ENCODE results near the gene SIPA1L3. TPM values are rescaled to one million over a fixed set of nuclear protein-coding genes. Genes with fewer than 3 reads are reported as not detected.

The SIPA1L3 gene
- total RNA-seq, 3 donors from 2014 or later: 93.6 to 173 (median 144) TPM

DNA sequence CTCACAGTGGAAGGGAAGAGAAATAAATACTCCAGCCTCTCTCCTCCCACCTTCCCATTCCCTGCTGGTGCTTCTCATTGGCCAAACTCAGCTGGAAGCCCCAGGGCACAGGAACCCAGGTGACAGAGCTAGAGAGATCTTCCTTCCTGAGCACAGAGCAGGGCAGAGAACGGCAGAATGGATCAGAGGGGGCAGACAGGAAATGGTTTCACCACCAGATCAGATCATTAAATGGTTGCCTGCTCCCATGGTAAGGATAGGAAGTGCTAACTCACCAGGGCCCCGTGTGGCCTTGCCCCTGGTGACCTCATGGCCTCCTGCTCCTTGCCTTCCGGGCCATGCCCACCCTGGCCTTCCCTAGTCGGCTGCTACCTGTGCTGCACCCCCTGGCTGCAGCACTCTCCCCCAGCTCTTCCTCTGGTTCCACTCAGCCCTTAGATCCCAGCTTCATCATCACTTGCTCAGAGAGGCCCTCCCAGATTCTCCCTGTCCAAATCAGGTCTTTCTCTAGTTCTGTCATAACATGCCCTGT lies 208.3 kb downstream of the SIPA1L3 start:
- intact Hi-C loops (cut with DNase I, micrococcal nuclease): no loop called here
- ATAC-seq (no peak), DNase-seq (no peak)
- H3K36me3 ChIP-seq (ENCODE audit: low read depth): no peaks in the 10 kb centered on the region
- no peaks in the 10 kb centered on the region for H3K9me3 ChIP-seq
- no peaks in the 10 kb centered on the region for H3K4me1 ChIP-seq (ENCODE audit: low read depth)
- no peak overlapping the region for H3K4me3 ChIP-seq
- TF ChIP-seq, protein P1, sequence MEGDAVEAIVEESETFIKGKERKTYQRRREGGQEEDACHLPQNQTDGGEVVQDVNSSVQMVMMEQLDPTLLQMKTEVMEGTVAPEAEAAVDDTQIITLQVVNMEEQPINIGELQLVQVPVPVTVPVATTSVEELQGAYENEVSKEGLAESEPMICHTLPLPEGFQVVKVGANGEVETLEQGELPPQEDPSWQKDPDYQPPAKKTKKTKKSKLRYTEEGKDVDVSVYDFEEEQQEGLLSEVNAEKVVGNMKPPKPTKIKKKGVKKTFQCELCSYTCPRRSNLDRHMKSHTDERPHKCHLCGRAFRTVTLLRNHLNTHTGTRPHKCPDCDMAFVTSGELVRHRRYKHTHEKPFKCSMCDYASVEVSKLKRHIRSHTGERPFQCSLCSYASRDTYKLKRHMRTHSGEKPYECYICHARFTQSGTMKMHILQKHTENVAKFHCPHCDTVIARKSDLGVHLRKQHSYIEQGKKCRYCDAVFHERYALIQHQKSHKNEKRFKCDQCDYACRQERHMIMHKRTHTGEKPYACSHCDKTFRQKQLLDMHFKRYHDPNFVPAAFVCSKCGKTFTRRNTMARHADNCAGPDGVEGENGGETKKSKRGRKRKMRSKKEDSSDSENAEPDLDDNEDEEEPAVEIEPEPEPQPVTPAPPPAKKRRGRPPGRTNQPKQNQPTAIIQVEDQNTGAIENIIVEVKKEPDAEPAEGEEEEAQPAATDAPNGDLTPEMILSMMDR (IDR thresholded peaks at IDR 0.05): no peak

DNA sequence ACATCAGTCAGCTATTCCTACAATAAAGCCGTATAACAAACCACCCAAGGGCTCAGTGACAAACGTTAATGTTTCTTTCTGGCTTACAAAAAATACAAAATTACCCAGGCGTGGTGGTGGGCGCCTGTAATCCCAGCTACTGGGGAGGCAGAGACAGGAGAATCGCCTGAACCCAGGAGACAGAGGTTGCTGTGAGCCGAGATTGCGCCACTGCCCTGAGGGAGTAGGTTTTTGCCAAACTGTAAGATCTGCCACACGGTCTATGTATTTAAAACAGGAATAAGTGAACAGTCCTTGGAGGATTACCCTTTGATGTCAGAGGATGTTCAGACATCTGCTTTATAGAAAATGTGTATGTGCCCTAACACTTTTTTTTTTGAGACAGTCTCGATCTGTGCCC lies 211.2 kb downstream of the SIPA1L3 start:
- DNase-seq (no peak), ATAC-seq (no peak)
- no peaks in the 10 kb centered on the region for H3K36me3 ChIP-seq (ENCODE audit: low read depth)
- no peaks in the 10 kb centered on the region for H3K9me3 ChIP-seq
- H3K4me1 ChIP-seq (ENCODE audit: low read depth): no peaks in the 10 kb centered on the region
- intact Hi-C loops (cut with DNase I, micrococcal nuclease): no loop called here
- TF ChIP-seq, protein P1 (IDR thresholded peaks at IDR 0.05): no peak
- H3K4me3 ChIP-seq: no peak overlapping the region

GRCh38 chr19:38120471-38121025 lies 213.5 kb downstream of the SIPA1L3 start:
- intact Hi-C loops (cut with DNase I, micrococcal nuclease): no loop called here
- H3K36me3 ChIP-seq (ENCODE audit: low read depth): no peaks in the 10 kb centered on the region
- TF ChIP-seq, protein P1 (IDR thresholded peaks at IDR 0.05): no peak
- ATAC-seq (no peak), DNase-seq (no peak)
- H3K4me3 ChIP-seq: no peak overlapping the region
- no peaks in the 10 kb centered on the region for H3K4me1 ChIP-seq (ENCODE audit: low read depth)
- H3K9me3 ChIP-seq: no peaks in the 10 kb centered on the region

- Histone ChIP-seq H3K9me3 (no peaks in the 10 kb centered on the region), H3K4me1 (ENCODE audit: low read depth) (no peaks in the 10 kb centered on the region), H3K4me3 (no peak overlapping the region), H3K36me3 (ENCODE audit: low read depth) (no peaks in the 10 kb centered on the region)
- DNase-seq: no peak
- intact Hi-C loops (cut with DNase I, micrococcal nuclease): no loop called here
- TF ChIP-seq, protein P1 (IDR thresholded peaks at IDR 0.05): no peak
- ATAC-seq: no peak
These were observed 215.5 kb downstream of the SIPA1L3 start for GRCh38 chr19:38122402-38123093.

GRCh38 chr19:38125238-38125637 lies 218.2 kb downstream of the SIPA1L3 start:
- TF ChIP-seq, protein P1 (IDR thresholded peaks at IDR 0.05): no peak
- H3K36me3 ChIP-seq (ENCODE audit: low read depth): no peaks in the 10 kb centered on the region
- H3K4me3 ChIP-seq: no peak overlapping the region
- ATAC-seq (no peak), DNase-seq (no peak)
- no peaks in the 10 kb centered on the region for H3K4me1 ChIP-seq (ENCODE audit: low read depth)
- no peaks in the 10 kb centered on the region for H3K9me3 ChIP-seq
- intact Hi-C loops (cut with DNase I, micrococcal nuclease): no loop called here
